Measurements from ENCODE around the gene PRKCQ. TPM values are rescaled to one million over a fixed set of nuclear protein-coding genes. Genes with fewer than 3 reads are reported as not detected.

Gene PRKCQ
- polyA plus RNA-seq, 1 donor (not counting 4 experiments of a cell fraction or from before 2014, with no cell fraction given), result 7.5 TPM

- Histone ChIP-seq H3K36me3 (ENCODE audit: control insufficient read depth in 2 of 2, extremely low read depth in 1 of 2, insufficient read depth in 2 of 2, low read length in 2 of 2) (no peaks in the 10 kb centered on the region), H3K4me3 (ENCODE audit: control insufficient read depth in 2 of 3, extremely low read depth in 1 of 3, insufficient read depth in 2 of 3, low read depth in 1 of 3, low read length in 3 of 3) (no peak overlapping the region), H3K79me2 (ENCODE audit: control insufficient read depth, insufficient read depth, low read length) (no peaks in the 10 kb centered on the region), H3K27ac (ENCODE audit: control insufficient read depth, insufficient read depth, low read length) (no peak overlapping the region), H3K9me3 (ENCODE audit: control insufficient read depth, low read depth, low read length) (no peaks in the 10 kb centered on the region), H3K9ac (ENCODE audit: control insufficient read depth, extremely low read depth, insufficient read depth, low read length) (no peak overlapping the region), H3K9me1 (ENCODE audit: control insufficient read depth, extremely low read depth, insufficient read depth, low read length) (no peaks in the 10 kb centered on the region), H4K20me1 (ENCODE audit: control insufficient read depth, extremely low read depth, insufficient read depth, low read length) (no peaks in the 10 kb centered on the region), H2AFZ (ENCODE audit: control insufficient read depth, low read length) (no peak overlapping the region), H3K27me3 (ENCODE audit: control insufficient read depth, extremely low read depth, insufficient read depth, low read length) (no peaks in the 10 kb centered on the region), H3K4me1 (ENCODE audit: control insufficient read depth, extremely low read depth, insufficient read depth, low read length) (peaks cover 7% of the 10 kb centered on the region), H3K4me2 (ENCODE audit: control insufficient read depth, extremely low read depth, insufficient read depth, low read depth, low read length) (no peak overlapping the region)
- TF ChIP-seq, protein P1, sequence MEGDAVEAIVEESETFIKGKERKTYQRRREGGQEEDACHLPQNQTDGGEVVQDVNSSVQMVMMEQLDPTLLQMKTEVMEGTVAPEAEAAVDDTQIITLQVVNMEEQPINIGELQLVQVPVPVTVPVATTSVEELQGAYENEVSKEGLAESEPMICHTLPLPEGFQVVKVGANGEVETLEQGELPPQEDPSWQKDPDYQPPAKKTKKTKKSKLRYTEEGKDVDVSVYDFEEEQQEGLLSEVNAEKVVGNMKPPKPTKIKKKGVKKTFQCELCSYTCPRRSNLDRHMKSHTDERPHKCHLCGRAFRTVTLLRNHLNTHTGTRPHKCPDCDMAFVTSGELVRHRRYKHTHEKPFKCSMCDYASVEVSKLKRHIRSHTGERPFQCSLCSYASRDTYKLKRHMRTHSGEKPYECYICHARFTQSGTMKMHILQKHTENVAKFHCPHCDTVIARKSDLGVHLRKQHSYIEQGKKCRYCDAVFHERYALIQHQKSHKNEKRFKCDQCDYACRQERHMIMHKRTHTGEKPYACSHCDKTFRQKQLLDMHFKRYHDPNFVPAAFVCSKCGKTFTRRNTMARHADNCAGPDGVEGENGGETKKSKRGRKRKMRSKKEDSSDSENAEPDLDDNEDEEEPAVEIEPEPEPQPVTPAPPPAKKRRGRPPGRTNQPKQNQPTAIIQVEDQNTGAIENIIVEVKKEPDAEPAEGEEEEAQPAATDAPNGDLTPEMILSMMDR (optimal IDR thresholded peaks at IDR 0.05 in 1 of 3, IDR thresholded peaks at IDR 0.05 in 1 of 3, conservative IDR thresholded peaks at IDR 0.05 in 1 of 3; ENCODE audit: extremely low read depth in 1 of 3, insufficient read depth in 2 of 3, low read length in 3 of 3), result no peak
- no peak for TF ChIP-seq EZH2 (IDR thresholded peaks at IDR 0.05; ENCODE audit: low read length)
- dilution Hi-C loops (cut with MboI; ENCODE audit: extremely low pct_ligation_motif_present, low sequenced_read_pairs), result no loop called here
- DNase-seq (ENCODE audit: low read depth, low spot score) (no peak), FAIRE-seq (no peak)
Observed at GRCh38 chr10:6525599-6526165, 54.4 kb downstream of the PRKCQ start.

- Histone ChIP-seq H3K4me3 (ENCODE audit: control insufficient read depth in 2 of 3, extremely low read depth in 1 of 3, insufficient read depth in 2 of 3, low read depth in 1 of 3, low read length in 3 of 3) (no peak overlapping the region), H3K27ac (ENCODE audit: control insufficient read depth, insufficient read depth, low read length) (no peak overlapping the region), H2AFZ (ENCODE audit: control insufficient read depth, low read length) (no peak overlapping the region), H3K9me3 (ENCODE audit: control insufficient read depth, low read depth, low read length) (no peaks in the 10 kb centered on the region), H3K79me2 (ENCODE audit: control insufficient read depth, insufficient read depth, low read length) (no peaks in the 10 kb centered on the region), H3K4me2 (ENCODE audit: control insufficient read depth, extremely low read depth, insufficient read depth, low read depth, low read length) (no peak overlapping the region), H3K9me1 (ENCODE audit: control insufficient read depth, extremely low read depth, insufficient read depth, low read length) (no peaks in the 10 kb centered on the region), H3K9ac (ENCODE audit: control insufficient read depth, extremely low read depth, insufficient read depth, low read length) (no peak overlapping the region), H3K36me3 (ENCODE audit: control insufficient read depth in 2 of 2, extremely low read depth in 1 of 2, insufficient read depth in 2 of 2, low read length in 2 of 2) (no peaks in the 10 kb centered on the region), H3K27me3 (ENCODE audit: control insufficient read depth, extremely low read depth, insufficient read depth, low read length) (no peaks in the 10 kb centered on the region), H3K4me1 (ENCODE audit: control insufficient read depth, extremely low read depth, insufficient read depth, low read length) (peaks cover 5% of the 10 kb centered on the region), H4K20me1 (ENCODE audit: control insufficient read depth, extremely low read depth, insufficient read depth, low read length) (no peaks in the 10 kb centered on the region)
- TF ChIP-seq, protein P1 (optimal IDR thresholded peaks at IDR 0.05 in 1 of 3, IDR thresholded peaks at IDR 0.05 in 1 of 3, conservative IDR thresholded peaks at IDR 0.05 in 1 of 3; ENCODE audit: extremely low read depth in 1 of 3, insufficient read depth in 2 of 3, low read length in 3 of 3), result no peak
- TF ChIP-seq EZH2 (IDR thresholded peaks at IDR 0.05; ENCODE audit: low read length), result no peak
- FAIRE-seq, result peak; percentile 39
- dilution Hi-C loops (cut with MboI; ENCODE audit: extremely low pct_ligation_motif_present, low sequenced_read_pairs), result no loop called here
- DNase-seq (ENCODE audit: low read depth, low spot score), result no peak
Observed at GRCh38 chr10:6522230-6522629, 57.8 kb downstream of the PRKCQ start.

Data from keratinocyte (primary cell).